Vagina (tissue), 2 donors: ENCODE measurements around the gene MYEOV.

Source experiments
- POLR2A ChIP-seq, 2 donors: fragments of 450-650 bp; IDR thresholded peaks; one replicate each; pipeline ENCODE4 v1.6.1; 2017; ENCODE audit warnings: antibody characterized with exemption in 2 of 2, mild to moderate bottlenecking in 2 of 2, moderate library complexity in 2 of 2
- POLR2AphosphoS5 ChIP-seq, 2 donors: sonication (generic); formaldehyde crosslinking; IDR thresholded peaks; one replicate each; pipeline ENCODE4 v1.9.0; 2017; ENCODE audit warnings: antibody characterized with exemption in 2 of 2, mild to moderate bottlenecking in 2 of 2, low read depth in 1 of 2; ENCODE audit not compliant: insufficient read depth in 1 of 2
- TF ChIP-seq, protein P1 (sequence below), 3 experiments: fragments of 450-650 bp in 2 of 3; fragments of 200-600 bp in 1 of 3; sonication (generic) in 1 of 3; IDR thresholded peaks; one replicate each; pipeline ENCODE4 v1.5.1; 2017 to 2019; ENCODE audit warnings: antibody characterized with exemption in 3 of 3, mild to moderate bottlenecking in 2 of 3, moderate library complexity in 2 of 3

DNA sequence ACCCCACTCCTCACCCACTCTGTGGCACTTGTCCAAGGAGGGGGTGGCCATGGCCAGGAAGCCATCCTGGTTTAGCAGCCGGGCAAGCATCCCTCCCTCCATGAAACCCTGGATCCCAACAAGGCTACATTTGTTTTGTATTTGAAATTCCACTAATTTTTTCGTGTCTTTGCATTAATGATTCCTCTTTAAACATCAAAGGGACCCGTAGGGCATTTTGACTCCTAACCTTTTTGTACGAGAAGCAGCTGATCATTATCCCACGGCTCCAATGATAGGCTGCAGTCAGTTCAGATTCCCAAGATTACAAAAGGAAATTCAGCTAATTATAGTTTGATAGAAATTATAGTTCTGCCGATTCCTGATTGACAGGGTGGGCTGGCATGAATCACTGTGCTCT lies 10.7 kb downstream of the MYEOV start:
- TF ChIP-seq, protein P1, sequence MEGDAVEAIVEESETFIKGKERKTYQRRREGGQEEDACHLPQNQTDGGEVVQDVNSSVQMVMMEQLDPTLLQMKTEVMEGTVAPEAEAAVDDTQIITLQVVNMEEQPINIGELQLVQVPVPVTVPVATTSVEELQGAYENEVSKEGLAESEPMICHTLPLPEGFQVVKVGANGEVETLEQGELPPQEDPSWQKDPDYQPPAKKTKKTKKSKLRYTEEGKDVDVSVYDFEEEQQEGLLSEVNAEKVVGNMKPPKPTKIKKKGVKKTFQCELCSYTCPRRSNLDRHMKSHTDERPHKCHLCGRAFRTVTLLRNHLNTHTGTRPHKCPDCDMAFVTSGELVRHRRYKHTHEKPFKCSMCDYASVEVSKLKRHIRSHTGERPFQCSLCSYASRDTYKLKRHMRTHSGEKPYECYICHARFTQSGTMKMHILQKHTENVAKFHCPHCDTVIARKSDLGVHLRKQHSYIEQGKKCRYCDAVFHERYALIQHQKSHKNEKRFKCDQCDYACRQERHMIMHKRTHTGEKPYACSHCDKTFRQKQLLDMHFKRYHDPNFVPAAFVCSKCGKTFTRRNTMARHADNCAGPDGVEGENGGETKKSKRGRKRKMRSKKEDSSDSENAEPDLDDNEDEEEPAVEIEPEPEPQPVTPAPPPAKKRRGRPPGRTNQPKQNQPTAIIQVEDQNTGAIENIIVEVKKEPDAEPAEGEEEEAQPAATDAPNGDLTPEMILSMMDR (IDR thresholded peaks at IDR 0.05) = no peak
- TF ChIP-seq POLR2A (IDR thresholded peaks at IDR 0.05) = no peak
- TF ChIP-seq POLR2AphosphoS5 (IDR thresholded peaks at IDR 0.05; ENCODE audit: insufficient read depth in 1 of 2, low read depth in 1 of 2) = no peak
